Measurements from ENCODE around the gene NELFB.

The NELFB gene

DNA sequence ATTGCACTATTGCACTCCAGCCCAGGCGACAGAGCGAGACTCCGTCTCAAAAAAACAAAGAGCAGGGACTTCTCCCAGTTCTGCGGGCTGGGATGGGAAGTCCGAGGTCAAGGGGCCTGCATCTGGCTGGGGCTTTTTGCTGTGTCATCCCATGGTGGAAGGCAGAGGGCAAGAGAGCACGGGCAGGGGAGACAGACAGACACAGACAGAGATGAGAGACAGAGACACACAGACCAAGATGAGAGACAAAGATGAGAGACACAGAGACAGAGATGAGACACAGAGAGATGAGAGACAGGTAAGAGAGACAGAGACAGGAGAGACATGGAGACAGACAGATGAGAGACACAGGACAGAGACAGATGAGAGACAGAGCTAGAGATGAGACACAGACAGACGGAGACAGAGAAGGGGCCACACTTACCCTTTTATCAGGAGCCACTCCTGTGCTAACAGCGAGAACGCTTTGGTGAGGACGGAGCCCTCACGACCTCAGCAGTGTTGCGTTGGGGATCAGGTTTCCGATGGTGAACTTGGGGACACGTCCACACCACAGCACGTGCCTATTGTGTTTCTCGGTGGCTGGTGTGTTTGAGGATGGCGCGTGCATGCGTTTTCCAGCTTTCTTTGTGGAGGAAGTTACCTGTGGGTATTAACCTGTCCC lies 13.5 kb downstream of the NELFB start:
- no peak for DNase-seq (ENCODE audit: low read depth in 2 of 2)

GRCh38 chr9:137269231-137269772 lies 14.2 kb downstream of the NELFB start:
- no peak for DNase-seq (ENCODE audit: low read depth in 2 of 2)

- DNase-seq (ENCODE audit: low read depth in 2 of 2): no peak
Observed at GRCh38 chr9:137270929-137271695, 16.0 kb downstream of the NELFB start.

DNA sequence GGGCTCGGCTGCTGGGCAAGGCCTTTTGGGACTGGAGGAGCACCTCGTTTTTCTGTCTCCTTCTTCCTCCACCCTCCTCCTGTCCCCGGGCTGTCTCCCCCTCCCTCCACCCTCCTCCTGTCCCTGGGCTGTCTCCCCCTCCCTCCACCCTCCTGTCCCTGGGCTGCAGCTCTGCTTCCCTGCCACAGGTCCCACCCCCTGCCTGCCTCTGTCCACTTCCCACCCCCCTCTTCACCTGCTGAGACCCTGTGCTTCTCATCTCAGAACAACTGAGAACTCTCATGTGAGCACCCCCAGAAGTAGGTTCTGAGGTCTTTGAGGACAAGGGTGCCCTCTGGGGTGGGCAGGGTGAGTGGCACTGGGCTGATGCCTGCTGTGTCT lies 16.6 kb downstream of the NELFB start:
- DNase-seq (ENCODE audit: low read depth in 2 of 2): no peak

- no peak for DNase-seq (ENCODE audit: low read depth in 2 of 2)
Observed at GRCh38 chr9:137272241-137273094, 17.3 kb downstream of the NELFB start.

DNA sequence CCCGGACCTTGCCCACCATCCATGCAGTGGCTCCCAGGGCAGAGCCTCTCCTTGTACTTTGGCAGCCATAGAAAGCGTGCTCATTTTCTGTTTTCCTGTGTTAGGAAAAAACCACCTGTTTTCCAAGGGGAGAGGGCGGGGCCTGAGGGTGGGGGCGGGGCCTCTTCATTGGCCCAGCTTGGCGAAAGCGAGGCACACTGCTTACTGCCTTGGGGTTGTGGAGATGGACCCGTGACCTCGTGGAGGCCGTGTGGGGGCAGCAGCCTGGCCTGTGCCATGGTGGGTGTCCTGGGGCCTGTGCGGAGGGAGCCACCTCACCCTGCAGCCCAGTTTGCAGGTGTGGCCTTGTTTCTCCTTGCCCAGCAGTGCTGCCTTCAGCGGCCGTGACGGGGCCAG lies 18.0 kb downstream of the NELFB start:
- no peak for DNase-seq (ENCODE audit: low read depth in 2 of 2)

DNA sequence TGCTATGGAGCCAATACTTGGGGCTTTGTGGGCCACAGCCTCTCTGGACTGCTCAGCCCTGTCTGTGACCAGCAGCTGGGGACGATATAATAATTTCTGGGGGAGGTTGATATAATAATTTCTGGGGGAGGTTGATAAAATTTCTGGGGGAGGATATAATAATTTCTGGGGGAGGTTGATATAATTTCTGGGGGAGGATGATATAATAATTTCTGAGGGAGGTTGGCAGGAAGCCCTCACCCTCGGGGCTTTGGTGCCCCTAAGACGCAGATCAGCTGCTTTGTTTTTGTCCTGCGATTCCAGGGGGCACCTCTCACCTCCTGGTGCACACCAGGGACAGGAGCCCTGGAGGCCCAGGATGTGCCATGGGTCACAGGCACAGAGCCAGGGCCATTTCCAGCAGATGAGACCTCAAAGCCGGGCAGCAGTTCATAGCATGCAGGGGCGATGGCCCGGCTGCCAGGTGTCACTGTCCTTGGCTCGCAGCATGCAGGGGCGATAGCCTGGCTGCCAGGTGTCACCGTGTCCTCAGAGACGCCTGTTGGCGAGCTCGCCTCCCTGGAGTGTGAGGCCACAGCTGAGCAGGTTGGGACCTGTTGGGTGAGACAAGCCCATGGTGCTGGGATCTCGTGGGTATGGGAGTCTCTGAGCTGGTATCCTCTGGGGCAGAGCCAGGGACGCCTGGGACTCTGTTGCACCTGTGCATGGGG lies 18.6 kb downstream of the NELFB start:
- no peak for DNase-seq (ENCODE audit: low read depth in 2 of 2)

GRCh38 chr9:137275203-137275587 lies 20.1 kb downstream of the NELFB start:
- no peak for DNase-seq (ENCODE audit: low read depth in 2 of 2)

- DNase-seq (ENCODE audit: low read depth in 2 of 2): no peak
Observed at GRCh38 chr9:137275588-137276472, 20.7 kb downstream of the NELFB start.

GRCh38 chr9:137276473-137277328 lies 21.6 kb downstream of the NELFB start:
- no peak for DNase-seq (ENCODE audit: low read depth in 2 of 2)

DNA sequence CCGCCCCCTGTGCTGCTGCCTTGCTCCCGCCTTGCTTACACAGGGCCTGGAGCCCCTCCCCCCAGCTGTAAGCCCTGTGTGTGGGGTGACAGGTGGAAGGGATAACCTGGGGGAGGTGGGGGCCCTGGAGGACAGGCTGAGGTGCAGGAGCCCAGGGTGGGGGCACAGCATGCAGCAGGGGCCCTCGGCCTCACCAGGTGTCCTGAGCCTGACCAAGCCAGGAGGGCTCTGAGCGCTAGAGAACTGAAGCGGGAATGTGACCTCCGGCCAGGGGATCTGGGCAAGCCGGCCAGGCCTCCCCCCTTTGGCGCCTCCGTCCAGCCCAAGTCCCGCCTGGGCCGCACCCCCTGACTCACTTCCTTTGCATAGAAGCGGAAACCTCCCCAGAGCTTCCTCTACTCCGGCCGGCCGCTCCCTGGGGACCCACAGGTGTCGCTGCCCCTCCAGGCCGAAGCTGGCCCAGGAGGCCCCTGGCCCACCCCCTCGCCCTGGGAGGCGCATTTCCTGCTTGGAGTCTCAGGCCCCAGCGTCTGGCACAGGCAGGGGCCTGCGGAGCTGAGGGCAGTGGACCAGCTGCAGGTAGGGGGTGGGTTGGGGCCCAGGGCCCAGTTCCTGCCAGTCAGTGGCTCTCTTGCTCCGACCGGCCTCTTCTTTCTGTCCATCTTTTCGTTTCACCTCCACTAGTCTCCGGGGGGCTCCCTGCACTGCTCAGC lies 22.4 kb downstream of the NELFB start, which contains the start of gene TOR4A:
Gene TOR4A (plus strand): TSS at position 398 of the 713 bp plus-strand sequence. CDS start 964 bp downstream, outside the sequence.
- no peak for DNase-seq (ENCODE audit: low read depth in 2 of 2)

- no peak for DNase-seq (ENCODE audit: low read depth in 2 of 2)
Observed at GRCh38 chr9:137278061-137278701, 23.1 kb downstream of the NELFB start.

- no peak for DNase-seq (ENCODE audit: low read depth in 2 of 2)
Observed at GRCh38 chr9:137278721-137279711, 23.9 kb downstream of the NELFB start.

DNA sequence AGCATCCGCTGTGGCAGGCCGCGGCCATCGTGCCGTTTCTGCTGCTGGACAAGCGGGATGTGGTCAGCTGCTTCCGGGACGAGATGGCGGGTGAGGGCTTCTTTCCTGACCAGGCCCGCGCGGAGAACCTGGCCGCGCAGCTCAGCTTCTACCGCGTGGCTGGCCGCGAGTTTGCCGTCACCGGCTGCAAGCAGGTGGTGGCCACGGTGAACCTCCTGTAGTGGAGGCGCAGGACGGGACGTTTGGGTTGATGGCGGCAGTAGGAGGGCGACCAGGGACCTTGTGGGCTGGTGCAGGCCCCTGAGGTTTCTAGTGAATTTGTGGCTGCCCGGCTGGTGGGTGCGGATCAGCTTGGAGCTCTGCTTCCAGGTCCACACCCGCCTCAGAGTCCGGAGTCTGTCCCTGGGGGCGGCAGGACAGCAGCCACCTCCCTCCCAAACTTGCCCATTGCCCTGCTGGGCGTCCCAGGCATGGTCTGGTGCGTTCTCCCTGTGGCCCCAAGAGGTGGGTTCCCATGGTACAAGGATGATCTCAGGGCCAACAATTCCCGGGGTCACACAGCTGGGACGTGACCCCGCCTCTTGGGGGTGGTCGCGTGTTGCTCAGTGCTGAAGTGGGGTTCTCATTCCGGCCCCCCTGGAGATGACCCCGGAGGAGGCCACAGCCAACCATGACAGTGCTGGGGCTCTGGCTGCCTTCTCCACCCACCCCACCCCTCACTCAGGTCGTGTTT lies 24.8 kb downstream of the NELFB start:
- DNase-seq (ENCODE audit: low read depth in 2 of 2): no peak

- DNase-seq (ENCODE audit: low read depth in 2 of 2): no peak
Observed at GRCh38 chr9:137280474-137281344, 25.6 kb downstream of the NELFB start.

Data from stimulated activated CD8-positive, alpha-beta memory T cell treated with anti-CD3 and anti-CD28 coated beads, Interleukin-2, amount 100 ng/mL, for 1 hour (primary cell).